SU-DHL-6 (cell line): ENCODE data around the gene PALLD.

Experiments used
- CTCF ChIP-seq: fragments of 200-600 bp; sonication (generic); IDR thresholded peaks from one replicate; pipeline ENCODE4 v1.5.1; 2017; ENCODE audit warnings: antibody characterized with exemption, mild to moderate bottlenecking, low read length, moderate library complexity; ENCODE audit not compliant: insufficient read depth, poor library complexity, severe bottlenecking
- EZH2phosphoT487 ChIP-seq: fragments of 200-600 bp; sonication (generic), shearing (Covaris generic); conservative IDR thresholded peaks from 2 replicates; pipeline ENCODE4 v1.6.1; 2018; ENCODE audit warnings: mild to moderate bottlenecking, antibody characterized with exemption, low read length, moderate library complexity, mixed read lengths

GRCh38 chr4:168743131-168743530 lies 246.3 kb downstream of the PALLD start:
- no peak for TF ChIP-seq CTCF
- no peak for TF ChIP-seq EZH2phosphoT487
